HG03103 (cell line): ENCODE results near the gene KPNB1.

Experiments
- ATAC-seq: cut with Tn5 transposase; IDR thresholded peaks from one replicate; pipeline ENCODE4 v1.9.1; 2021; ENCODE audit warnings: low read depth; ENCODE audit not compliant: unreplicated experiment

KPNB1 gene

GRCh38 chr17:47694581-47695428 is 45.1 kb downstream of the KPNB1 start:
- ATAC-seq: no peak

GRCh38 chr17:47695429-47696376 is 46.0 kb downstream of the KPNB1 start:
- no peak for ATAC-seq

GRCh38 chr17:47696717-47697642 is 47.3 kb downstream of the KPNB1 start:
- ATAC-seq: no peak

GRCh38 chr17:47697906-47698711 is 48.4 kb downstream of the KPNB1 start:
- ATAC-seq: no peak

GRCh38 chr17:47698749-47699535 is 49.2 kb downstream of the KPNB1 start:
- ATAC-seq: no peak

GRCh38 chr17:47699536-47699840 is 49.8 kb downstream of the KPNB1 start:
- no peak for ATAC-seq

- no peak for ATAC-seq
Observed at GRCh38 chr17:47700471-47701449, 51.0 kb downstream of the KPNB1 start.

GRCh38 chr17:47701608-47702007 is 51.9 kb downstream of the KPNB1 start:
- no peak for ATAC-seq

- no peak for ATAC-seq
Observed at GRCh38 chr17:47702391-47702995, 52.8 kb downstream of the KPNB1 start.

GRCh38 chr17:47703191-47703591 is 53.5 kb downstream of the KPNB1 start:
- no peak for ATAC-seq

- no peak for ATAC-seq
Observed at GRCh38 chr17:47703671-47704070, 54.0 kb downstream of the KPNB1 start.

- no peak for ATAC-seq
Observed at GRCh38 chr17:47704116-47704515, 54.4 kb downstream of the KPNB1 start.

- no peak for ATAC-seq
Observed at GRCh38 chr17:47704736-47705135, 55.0 kb downstream of the KPNB1 start.

GRCh38 chr17:47705536-47706530 is 56.1 kb downstream of the KPNB1 start:
- no peak for ATAC-seq

- no peak for ATAC-seq
Observed at GRCh38 chr17:47707056-47707804, 57.5 kb downstream of the KPNB1 start.

GRCh38 chr17:47707884-47708283 is 58.2 kb downstream of the KPNB1 start:
- no peak for ATAC-seq
